SK-N-SH (cell line): ENCODE measurements around the gene CDKAL1. TPM values are rescaled to one million over a fixed set of nuclear protein-coding genes. Genes with fewer than 3 reads are reported as not detected.

Experiments
- CTCF ChIA-PET: fragments of 300-600, 350-600 bp; formaldehyde crosslinking; extraction: SDS; loops from one replicate; lab custom pipeline; 2021; lab: Yijun Ruan, JAX
- POLR2A ChIA-PET: fragments of 350-600 bp; sonication (Branson Sonifier 250); formaldehyde crosslinking; extraction: SDS; loops from one replicate; lab custom pipeline; 2020; ENCODE audit warnings: antibody characterized with exemption, inconsistent platforms; lab: Yijun Ruan, JAX
- DNase-seq: peaks from one replicate; pipeline ENCODE4 v3.0.0; 2012
- H2AFZ ChIP-seq: fragments of 200-600 bp; sonication (generic); 2 replicates; pipeline ENCODE4 v1.8.1; 2016; ENCODE audit warnings: antibody characterized with exemption, mild to moderate bottlenecking, low read depth
- H3F3A ChIP-seq: fragments of 200-600 bp; sonication (generic); replicated peaks from 2 replicates; pipeline ENCODE3; 2016; ENCODE audit warnings: antibody characterized with exemption, mild to moderate bottlenecking; ENCODE audit not compliant: insufficient read depth
- H3K27ac ChIP-seq, 2 experiments: fragments of 200-500 bp in 1 of 2; fragments of 200-600 bp in 1 of 2; sonication (Bioruptor generic) in 1 of 2; sonication (generic), shearing (Covaris generic) in 1 of 2; 2 replicates each; pipeline versions ENCODE4 v1.5.1 to v1.6.1; 2014 to 2016; ENCODE audit warnings: low read depth in 2 of 2, inconsistent platforms in 1 of 2, low read length in 1 of 2, mild to moderate bottlenecking in 1 of 2, mixed read lengths in 1 of 2
- H3K27me3 ChIP-seq: fragments of 200-600 bp; sonication (generic), shearing (Covaris generic); 2 replicates; pipeline ENCODE4 v1.6.1; 2016; ENCODE audit warnings: mixed run types; ENCODE audit not compliant: insufficient read depth
- H3K36me3 ChIP-seq, 2 experiments: fragments of 200-500 bp in 1 of 2; fragments of 200-600 bp in 1 of 2; sonication (Bioruptor generic) in 1 of 2; sonication (generic) in 1 of 2; replicated peaks in 1 of 2; 2 replicates each; pipeline versions ENCODE3 to v1.5.1; 2014 to 2016; ENCODE audit warnings: low read length in 1 of 2, mild to moderate bottlenecking in 1 of 2; ENCODE audit not compliant: insufficient read depth in 2 of 2, control insufficient read depth in 1 of 2
- H3K4me1 ChIP-seq, 2 experiments: fragments of 200-500 bp in 1 of 2; fragments of 200-600 bp in 1 of 2; sonication (Bioruptor generic) in 1 of 2; sonication (generic), shearing (Covaris generic) in 1 of 2; 2 replicates each; pipeline versions ENCODE4 v1.5.1 to v1.6.1; 2014 to 2016; ENCODE audit warnings: low read depth in 1 of 2, low read length in 1 of 2, mixed run types in 1 of 2; ENCODE audit not compliant: insufficient read depth in 2 of 2, control insufficient read depth in 1 of 2
- H3K4me2 ChIP-seq: fragments of 200-600 bp; sonication (generic), shearing (Covaris generic); 2 replicates; pipeline ENCODE4 v1.6.1; 2017; ENCODE audit warnings: mixed run types
- H3K4me3 ChIP-seq, 2 experiments: fragments of 200-500 bp in 1 of 2; fragments of 200-600 bp in 1 of 2; sonication (Bioruptor generic) in 1 of 2; sonication (generic), shearing (Covaris generic) in 1 of 2; 2 replicates each; pipeline versions ENCODE4 v1.5.1 to v1.8.1; 2014 to 2016; ENCODE audit warnings: low read depth in 2 of 2, inconsistent platforms in 1 of 2, low read length in 1 of 2, mild to moderate bottlenecking in 1 of 2, mixed read lengths in 1 of 2, moderate library complexity in 1 of 2
- H3K79me2 ChIP-seq: fragments of 200-600 bp; sonication (generic); 2 replicates; pipeline ENCODE4 v1.8.1; 2017; ENCODE audit warnings: mild to moderate bottlenecking; ENCODE audit not compliant: insufficient read depth
- H3K9ac ChIP-seq: fragments of 200-600 bp; sonication (generic); 2 replicates; pipeline ENCODE4 v1.6.1; 2017; ENCODE audit warnings: mixed run types
- H3K9me2 ChIP-seq: fragments of 200-600 bp; sonication (generic); 2 replicates; pipeline ENCODE4 v1.6.1; 2017; ENCODE audit warnings: mixed run types
- H3K9me3 ChIP-seq: fragments of 200-600 bp; sonication (generic); 2 replicates; pipeline ENCODE4 v1.6.1; 2017; ENCODE audit warnings: mixed run types, mild to moderate bottlenecking, moderate library complexity
- H4K20me1 ChIP-seq: fragments of 200-600 bp; sonication (generic); 2 replicates; pipeline ENCODE4 v1.6.1; 2017; ENCODE audit warnings: mild to moderate bottlenecking, mixed run types; ENCODE audit not compliant: insufficient read depth
- FOXJ3 ChIP-seq: sonication (generic); formaldehyde crosslinking; IDR thresholded peaks from 2 replicates; pipeline ENCODE4 v1.5.1; 2020; ENCODE audit warnings: mild to moderate bottlenecking, missing genetic modification reagents
- FOXM1 ChIP-seq: IDR thresholded peaks from 2 replicates; pipeline ENCODE4 v1.4.0; 2012; ENCODE audit warnings: low read depth, mild to moderate bottlenecking
- GABPA ChIP-seq: IDR thresholded peaks from 2 replicates; pipeline ENCODE4 v1.4.0; 2012; ENCODE audit warnings: low read depth, mild to moderate bottlenecking
- IRF3 ChIP-seq: fragments of 150-350 bp; IDR thresholded peaks from 2 replicates; pipeline ENCODE4 v1.6.1; 2016; ENCODE audit warnings: mild to moderate bottlenecking, low read depth, low read length
- MEF2A ChIP-seq: IDR thresholded peaks from 2 replicates; pipeline ENCODE4 v1.4.0; 2012; ENCODE audit warnings: low read depth, borderline replicate concordance
- MXI1 ChIP-seq: IDR thresholded peaks from 2 replicates; pipeline ENCODE4 v1.6.1; 2012; ENCODE audit warnings: mild to moderate bottlenecking, low read depth, low read length, improper control_type of control experiment
- NRF1 ChIP-seq: IDR thresholded peaks from 2 replicates; pipeline ENCODE4 v1.6.1; 2012; ENCODE audit warnings: low read depth, mild to moderate bottlenecking, low read length
- POLR2AphosphoS5 ChIP-seq: IDR thresholded peaks from 2 replicates; pipeline ENCODE4 v1.6.1; 2012; ENCODE audit warnings: low read depth, low read length
- RAD21 ChIP-seq: IDR thresholded peaks from 2 replicates; pipeline ENCODE4 v1.6.1; 2012; ENCODE audit warnings: mild to moderate bottlenecking, low read length
- TEAD4 ChIP-seq: IDR thresholded peaks from 2 replicates; pipeline ENCODE4 v1.4.0; 2012; ENCODE audit warnings: mild to moderate bottlenecking, borderline replicate concordance; ENCODE audit not compliant: insufficient read depth
- USF1 ChIP-seq: IDR thresholded peaks from 2 replicates; pipeline ENCODE4 v1.4.0; 2012; ENCODE audit warnings: low read depth, borderline replicate concordance
- WGBS: methylation state at CpG from one replicate; pipeline ENCODE4 v1.1.6; 2017; ENCODE audit warnings: low lambda C conversion rate; 5-methylcytosine and 5-hydroxymethylcytosine counted together
- polyA plus RNA-seq, 3 experiments: library from polyadenylated mRNA; depleted of rRNA; stranded (reverse); fragments of >200 nt; gene quantifications; 2 replicates each; pipeline ENCODE4 v1.2.3, GENCODE V29; 2012
- TF ChIP-seq, protein P1 (sequence below): fragments of 200-600 bp; sonication (generic); IDR thresholded peaks from 2 replicates; pipeline ENCODE4 v1.6.1; 2017; ENCODE audit warnings: antibody characterized with exemption, mild to moderate bottlenecking, moderate library complexity
- TF ChIP-seq, protein P2 (sequence below): fragments of 150-350 bp; IDR thresholded peaks from 2 replicates; pipeline ENCODE4 v1.6.1; 2017; ENCODE audit warnings: antibody characterized with exemption, low read length, low read depth, borderline replicate concordance

The CDKAL1 gene
- polyA plus RNA-seq, 1 of the 3 experiments (the other 2 are of a cell fraction): 2.6 TPM

DNA sequence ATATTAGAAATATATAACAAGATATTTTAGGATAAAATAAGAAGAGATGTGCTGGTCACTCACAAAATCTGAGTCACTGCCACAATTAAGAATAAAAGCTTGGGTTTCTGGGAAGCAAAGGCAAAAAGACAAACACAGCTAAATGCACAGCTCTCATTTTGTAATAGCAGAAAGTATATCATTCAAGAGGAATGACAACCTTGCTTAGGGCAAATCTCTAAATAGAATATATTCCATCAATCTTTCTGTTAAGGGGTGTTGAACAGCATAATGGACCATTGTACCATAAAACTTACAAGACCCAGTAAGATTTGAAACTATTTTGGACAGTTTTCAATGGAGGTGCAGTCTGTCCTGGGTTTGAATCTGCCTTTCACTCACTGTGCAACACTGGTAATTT is 594.3 kb downstream of the CDKAL1 start:
- no peak for DNase-seq
- Histone ChIP-seq H3K4me1 (peaks cover 0 to 8% of the 10 kb centered on the region in 2 experiments; a peak in 2 of 4 replicates), H3K4me3 (no peak overlapping the region), H2AFZ (no peak overlapping the region), H3K4me2 (no peak overlapping the region), H3K9me3 (no peaks in the 10 kb centered on the region), H3K36me3 (no peaks in the 10 kb centered on the region), H3K9me2 (no peaks in the 10 kb centered on the region), H3K9ac (no peak overlapping the region), H3F3A (no peaks in the 10 kb centered on the region), H3K79me2 (no peaks in the 10 kb centered on the region), H3K27ac (no peak overlapping the region), H3K27me3 (no peaks in the 10 kb centered on the region), H4K20me1 (no peaks in the 10 kb centered on the region)
- TF ChIP-seq FOXJ3 (CRISPR knock-in tag) (no peak), USF1 (no peak), MEF2A (no peak), NRF1 (no peak), TEAD4 (no peak), RAD21 (no peak), FOXM1 (no peak)
- TF ChIP-seq, protein P1, sequence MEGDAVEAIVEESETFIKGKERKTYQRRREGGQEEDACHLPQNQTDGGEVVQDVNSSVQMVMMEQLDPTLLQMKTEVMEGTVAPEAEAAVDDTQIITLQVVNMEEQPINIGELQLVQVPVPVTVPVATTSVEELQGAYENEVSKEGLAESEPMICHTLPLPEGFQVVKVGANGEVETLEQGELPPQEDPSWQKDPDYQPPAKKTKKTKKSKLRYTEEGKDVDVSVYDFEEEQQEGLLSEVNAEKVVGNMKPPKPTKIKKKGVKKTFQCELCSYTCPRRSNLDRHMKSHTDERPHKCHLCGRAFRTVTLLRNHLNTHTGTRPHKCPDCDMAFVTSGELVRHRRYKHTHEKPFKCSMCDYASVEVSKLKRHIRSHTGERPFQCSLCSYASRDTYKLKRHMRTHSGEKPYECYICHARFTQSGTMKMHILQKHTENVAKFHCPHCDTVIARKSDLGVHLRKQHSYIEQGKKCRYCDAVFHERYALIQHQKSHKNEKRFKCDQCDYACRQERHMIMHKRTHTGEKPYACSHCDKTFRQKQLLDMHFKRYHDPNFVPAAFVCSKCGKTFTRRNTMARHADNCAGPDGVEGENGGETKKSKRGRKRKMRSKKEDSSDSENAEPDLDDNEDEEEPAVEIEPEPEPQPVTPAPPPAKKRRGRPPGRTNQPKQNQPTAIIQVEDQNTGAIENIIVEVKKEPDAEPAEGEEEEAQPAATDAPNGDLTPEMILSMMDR: no peak
- ChIA-PET CTCF (interaction anchor here (0.7 to 1.3 kb wide), 4 partner anchors 10 to 1422 kb away, joined by 3 read pairs; no protein-coding TSS in a partner anchor), POLR2A (no interaction called here)

- Histone ChIP-seq H3F3A (no peaks in the 10 kb centered on the region), H3K9me2 (no peaks in the 10 kb centered on the region), H3K4me1 (peaks cover 0 to 20% of the 10 kb centered on the region in 2 experiments; a peak in 3 of 4 replicates), H3K4me2 (no peak overlapping the region), H4K20me1 (no peaks in the 10 kb centered on the region), H3K27me3 (no peaks in the 10 kb centered on the region), H3K4me3 (no peak overlapping the region), H3K79me2 (no peaks in the 10 kb centered on the region), H2AFZ (no peak overlapping the region), H3K27ac (no peak overlapping the region; a peak in 1 of 4 replicates), H3K9me3 (no peaks in the 10 kb centered on the region), H3K36me3 (no peaks in the 10 kb centered on the region), H3K9ac (no peak overlapping the region)
- DNase-seq: no peak
- 97% methylated on average over 3 of the region's 3 CpGs for WGBS
- ChIA-PET POLR2A (no interaction called here), CTCF (interaction anchor here (1.2 kb wide), 1 partner anchor 263 kb away, joined by 3 read pairs; no protein-coding TSS in a partner anchor)
- TF ChIP-seq, protein P2, sequence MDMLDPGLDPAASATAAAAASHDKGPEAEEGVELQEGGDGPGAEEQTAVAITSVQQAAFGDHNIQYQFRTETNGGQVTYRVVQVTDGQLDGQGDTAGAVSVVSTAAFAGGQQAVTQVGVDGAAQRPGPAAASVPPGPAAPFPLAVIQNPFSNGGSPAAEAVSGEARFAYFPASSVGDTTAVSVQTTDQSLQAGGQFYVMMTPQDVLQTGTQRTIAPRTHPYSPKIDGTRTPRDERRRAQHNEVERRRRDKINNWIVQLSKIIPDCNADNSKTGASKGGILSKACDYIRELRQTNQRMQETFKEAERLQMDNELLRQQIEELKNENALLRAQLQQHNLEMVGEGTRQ: no peak
- TF ChIP-seq IRF3 (no peak), MXI1 (no peak), FOXM1 (no peak), POLR2AphosphoS5 (no peak), GABPA (no peak)
- TF ChIP-seq, protein P1: 0 out of 2 replicates have a peak, but pooled peaks have one; percentile 10
These were observed 597.1 kb downstream of the CDKAL1 start for GRCh38 chr6:21131406-21131805.
